Gastrocnemius medialis (tissue), 4 donors: Measurements from ENCODE around the gene TSHR. TPM values are rescaled to one million over a fixed set of nuclear protein-coding genes. Genes with fewer than 3 reads are reported as not detected.

ENCODE experiments used
- ATAC-seq, 2 donors: fragments of 150-250 bp; one replicate each; pipeline ENCODE4 v1.9.1; 2016
- DNase-seq, 2 donors: peaks; one replicate each; pipeline ENCODE4 v3.0.0-alpha.2; 2019
- H3K27ac ChIP-seq, 4 donors: fragments of 200-600 bp; sonication (generic); 1 replicate in 1 of 4; 2 replicates in 3 of 4; pipeline ENCODE4 v1.5.1; 2016 to 2018; ENCODE audit warnings: mild to moderate bottlenecking in 2 of 4, moderate library complexity in 1 of 4
- H3K27me3 ChIP-seq, 3 donors: fragments of 200-600 bp; sonication (generic) in 2 of 3; 1 replicate in 1 of 3; 2 replicates in 2 of 3; pipeline versions ENCODE4 v1.5.1 to v1.6.0; 2016 to 2019; ENCODE audit warnings: mild to moderate bottlenecking in 1 of 3, moderate library complexity in 1 of 3
- H3K36me3 ChIP-seq, 2 donors: fragments of 200-600 bp; sonication (generic) in 1 of 2; one replicate each; pipeline ENCODE4 v1.5.1; 2017 to 2018
- H3K4me1 ChIP-seq, 2 donors: fragments of 200-600 bp; sonication (generic) in 1 of 2; one replicate each; pipeline ENCODE4 v1.5.1; 2016 to 2017; ENCODE audit warnings: mild to moderate bottlenecking in 2 of 2
- H3K4me3 ChIP-seq, 4 donors: fragments of 200-600 bp; sonication (generic) in 3 of 4; 1 replicate in 1 of 4; 2 replicates in 3 of 4; pipeline ENCODE4 v1.5.1; 2016 to 2019; ENCODE audit warnings: mild to moderate bottlenecking in 2 of 4
- H3K9me3 ChIP-seq, 3 donors: fragments of 200-600 bp; sonication (generic) in 2 of 3; 1 replicate in 1 of 3; 2 replicates in 2 of 3; pipeline ENCODE4 v1.5.1; 2016 to 2019
- POLR2A ChIP-seq, 2 donors: fragments of 450-650 bp; IDR thresholded peaks; one replicate each; pipeline ENCODE4 v1.6.1; 2017; ENCODE audit warnings: antibody characterized with exemption in 2 of 2, mild to moderate bottlenecking in 2 of 2, moderate library complexity in 2 of 2
- in situ Hi-C, 4 donors: fragments of 200-750 bp; cut with MboI; loops; one replicate each; pipeline versions ENCODE4 v1.15.0 to v1.8.0; 2017; ENCODE audit warnings: low sequenced_read_pairs in 4 of 4
- intact Hi-C: fragments of 100-400 bp; cut with DNase I; formaldehyde crosslinking; loops from one replicate; pipeline ENCODE4 v1.15.1; 2023; ENCODE audit warnings: low total_unique reads
- total RNA-seq, 4 donors: library from RNA; depleted of rRNA; stranded (reverse); fragments of >200 nt; gene quantifications; one replicate each; pipeline versions ENCODE4 v1.1.0 to v1.2.3, GENCODE V29; 2016
- TF ChIP-seq, protein P1 (sequence below), 5 experiments: fragments of 450-650 bp in 3 of 5; fragments of 200-600 bp in 2 of 5; sonication (generic) in 2 of 5; IDR thresholded peaks in 4 of 5; conservative IDR thresholded peaks in 1 of 5; 1 replicate in 4 of 5; 2 replicates in 1 of 5; pipeline ENCODE4 v1.5.1; 2016 to 2019; ENCODE audit warnings: antibody characterized with exemption in 5 of 5, mild to moderate bottlenecking in 3 of 5, moderate library complexity in 3 of 5

Gene TSHR
- total RNA-seq, 4 donors from 2014 or later, result not detected

DNA sequence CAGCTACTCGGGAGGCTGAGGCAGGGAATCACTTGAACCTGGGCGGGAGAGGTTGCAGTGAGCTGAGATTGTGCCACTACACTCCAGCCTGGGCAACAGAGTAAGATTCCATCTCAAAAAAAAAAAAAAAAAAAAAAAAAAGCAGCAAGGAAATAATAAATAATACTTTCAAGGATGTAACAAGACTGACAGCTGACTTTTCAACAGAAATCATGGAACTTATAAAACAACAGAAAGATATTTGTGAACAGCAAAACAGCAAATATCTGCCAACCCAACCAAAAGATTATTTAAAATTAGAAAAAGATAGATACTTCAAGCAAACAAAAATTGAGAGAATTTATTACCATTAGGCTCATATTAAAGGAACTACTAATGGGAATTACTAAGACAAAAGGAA lies 115.1 kb downstream of the TSHR start:
- Histone ChIP-seq H3K9me3 (peaks cover 0 to 6% (median 0%) of the 10 kb centered on the region in 3 donors), H3K36me3 (no peaks in the 10 kb centered on the region), H3K27me3 (no peaks in the 10 kb centered on the region), H3K27ac (no peak overlapping the region), H3K4me3 (no peak overlapping the region), H3K4me1 (no peaks in the 10 kb centered on the region)
- ATAC-seq (no peak), DNase-seq (no peak)
- no peak for TF ChIP-seq POLR2A (IDR thresholded peaks at IDR 0.05)
- TF ChIP-seq, protein P1, sequence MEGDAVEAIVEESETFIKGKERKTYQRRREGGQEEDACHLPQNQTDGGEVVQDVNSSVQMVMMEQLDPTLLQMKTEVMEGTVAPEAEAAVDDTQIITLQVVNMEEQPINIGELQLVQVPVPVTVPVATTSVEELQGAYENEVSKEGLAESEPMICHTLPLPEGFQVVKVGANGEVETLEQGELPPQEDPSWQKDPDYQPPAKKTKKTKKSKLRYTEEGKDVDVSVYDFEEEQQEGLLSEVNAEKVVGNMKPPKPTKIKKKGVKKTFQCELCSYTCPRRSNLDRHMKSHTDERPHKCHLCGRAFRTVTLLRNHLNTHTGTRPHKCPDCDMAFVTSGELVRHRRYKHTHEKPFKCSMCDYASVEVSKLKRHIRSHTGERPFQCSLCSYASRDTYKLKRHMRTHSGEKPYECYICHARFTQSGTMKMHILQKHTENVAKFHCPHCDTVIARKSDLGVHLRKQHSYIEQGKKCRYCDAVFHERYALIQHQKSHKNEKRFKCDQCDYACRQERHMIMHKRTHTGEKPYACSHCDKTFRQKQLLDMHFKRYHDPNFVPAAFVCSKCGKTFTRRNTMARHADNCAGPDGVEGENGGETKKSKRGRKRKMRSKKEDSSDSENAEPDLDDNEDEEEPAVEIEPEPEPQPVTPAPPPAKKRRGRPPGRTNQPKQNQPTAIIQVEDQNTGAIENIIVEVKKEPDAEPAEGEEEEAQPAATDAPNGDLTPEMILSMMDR (IDR thresholded peaks at IDR 0.05 in 4 of 5, conservative IDR thresholded peaks at IDR 0.05 in 1 of 5), result no peak
- intact Hi-C loops (no loop called here), in situ Hi-C loops (no loop called here)

DNA sequence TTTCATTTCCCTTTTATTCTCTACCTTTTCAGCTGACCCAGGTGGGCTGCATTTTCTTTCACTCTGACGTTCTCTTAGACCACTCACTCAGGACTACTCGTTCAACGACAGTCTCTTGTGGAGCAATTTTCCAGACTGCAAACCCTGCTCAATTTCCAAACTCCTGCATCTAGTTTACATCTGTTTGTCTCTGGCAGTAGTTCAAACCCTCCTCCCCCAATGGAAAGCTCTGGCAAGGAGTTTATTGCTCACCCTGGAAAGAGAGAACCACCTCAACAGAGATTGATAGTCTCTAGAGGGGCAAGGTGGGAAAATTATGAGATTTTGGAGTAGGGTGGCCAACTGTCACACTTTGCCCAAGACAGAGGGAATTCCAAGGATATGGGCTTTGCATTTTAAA lies 130.2 kb downstream of the TSHR start:
- H3K27ac ChIP-seq, result no peak overlapping the region
- H3K27me3 ChIP-seq, result no peaks in the 10 kb centered on the region
- no peaks in the 10 kb centered on the region for H3K4me1 ChIP-seq
- in situ Hi-C loops (no loop called here), intact Hi-C loops (no loop called here)
- no peaks in the 10 kb centered on the region for H3K9me3 ChIP-seq
- DNase-seq (no peak), ATAC-seq (no peak)
- no peaks in the 10 kb centered on the region for H3K36me3 ChIP-seq
- TF ChIP-seq, protein P1 (IDR thresholded peaks at IDR 0.05 in 4 of 5, conservative IDR thresholded peaks at IDR 0.05 in 1 of 5), result no peak
- no peak for TF ChIP-seq POLR2A (IDR thresholded peaks at IDR 0.05)
- no peak overlapping the region for H3K4me3 ChIP-seq

DNA sequence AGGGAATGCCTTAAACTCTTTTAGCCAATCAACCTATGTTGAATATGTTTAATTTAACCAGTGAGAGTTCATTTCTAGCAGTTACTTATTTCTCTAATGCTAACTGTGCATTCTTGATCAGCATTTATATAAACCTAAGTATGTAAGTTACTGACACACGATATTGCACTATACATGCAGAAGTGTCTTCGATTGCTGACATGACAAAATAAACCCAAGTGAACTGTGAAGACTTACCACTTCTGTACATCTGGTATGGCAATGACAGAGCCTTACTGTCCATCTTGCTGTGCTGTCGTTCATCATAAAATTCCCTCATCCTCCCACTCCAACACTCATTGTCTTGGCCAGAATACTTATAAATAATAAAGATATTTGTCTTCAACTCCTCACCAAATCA lies 131.8 kb downstream of the TSHR start:
- in situ Hi-C loops, result no loop called here
- H3K27ac ChIP-seq, result no peak overlapping the region
- intact Hi-C loops, result no loop called here
- H3K36me3 ChIP-seq, result no peaks in the 10 kb centered on the region
- no peaks in the 10 kb centered on the region for H3K27me3 ChIP-seq
- TF ChIP-seq, protein P1 (IDR thresholded peaks at IDR 0.05 in 4 of 5, conservative IDR thresholded peaks at IDR 0.05 in 1 of 5), result no peak
- no peak for TF ChIP-seq POLR2A (IDR thresholded peaks at IDR 0.05)
- H3K9me3 ChIP-seq, result no peaks in the 10 kb centered on the region
- no peak overlapping the region for H3K4me3 ChIP-seq
- no peak for ATAC-seq
- DNase-seq, result no peak
- no peaks in the 10 kb centered on the region for H3K4me1 ChIP-seq

DNA sequence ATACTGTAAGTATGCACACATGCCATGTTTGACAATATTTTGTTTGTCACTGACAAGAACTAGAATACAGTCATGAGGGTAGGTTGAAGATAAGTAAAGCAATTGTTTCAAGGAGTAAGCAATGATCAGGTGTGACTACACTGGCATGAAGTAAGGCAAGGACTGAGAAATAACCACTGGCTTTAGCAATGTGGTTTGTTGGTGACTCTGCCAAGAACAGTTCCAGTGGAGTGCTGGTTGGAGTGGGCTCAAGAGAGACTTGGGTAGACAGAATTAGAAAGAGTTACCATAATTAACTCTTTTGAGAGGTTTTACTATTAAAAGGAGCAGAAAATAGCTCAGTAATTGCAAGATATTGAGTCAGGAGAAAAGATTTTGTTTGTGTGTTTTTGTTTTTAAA lies 135.7 kb downstream of the TSHR start:
- in situ Hi-C loops (no loop called here), intact Hi-C loops (no loop called here)
- Histone ChIP-seq H3K4me1 (no peaks in the 10 kb centered on the region), H3K4me3 (no peak overlapping the region), H3K27me3 (no peaks in the 10 kb centered on the region), H3K36me3 (no peaks in the 10 kb centered on the region), H3K27ac (no peak overlapping the region), H3K9me3 (no peaks in the 10 kb centered on the region)
- no peak for ATAC-seq
- TF ChIP-seq, protein P1 (IDR thresholded peaks at IDR 0.05 in 4 of 5, conservative IDR thresholded peaks at IDR 0.05 in 1 of 5), result no peak
- TF ChIP-seq POLR2A (IDR thresholded peaks at IDR 0.05), result no peak
- DNase-seq, result no peak

DNA sequence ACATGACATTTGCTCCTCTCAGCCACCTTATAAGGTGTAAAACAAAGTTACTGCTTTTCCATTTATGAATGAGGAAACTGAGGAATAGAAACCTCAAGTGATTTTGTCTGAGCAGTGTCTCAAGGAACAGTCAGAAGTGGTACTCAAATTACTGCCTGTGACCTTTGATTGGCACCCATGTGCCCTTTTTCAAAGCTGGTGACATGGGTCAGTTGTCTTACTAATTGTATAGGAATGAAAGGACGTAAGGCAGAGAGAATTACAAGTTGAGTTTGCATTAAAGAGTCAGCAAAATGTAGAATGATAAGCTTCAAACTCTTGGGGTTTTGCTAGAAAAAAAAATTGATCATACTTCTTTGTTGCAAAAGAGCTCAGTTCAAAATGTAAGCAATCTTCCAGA lies 136.2 kb downstream of the TSHR start:
- in situ Hi-C loops (no loop called here), intact Hi-C loops (no loop called here)
- Histone ChIP-seq H3K9me3 (no peaks in the 10 kb centered on the region), H3K4me1 (no peaks in the 10 kb centered on the region), H3K4me3 (no peak overlapping the region), H3K36me3 (no peaks in the 10 kb centered on the region), H3K27me3 (no peaks in the 10 kb centered on the region), H3K27ac (no peak overlapping the region)
- TF ChIP-seq, protein P1 (IDR thresholded peaks at IDR 0.05 in 4 of 5, conservative IDR thresholded peaks at IDR 0.05 in 1 of 5), result no peak
- no peak for TF ChIP-seq POLR2A (IDR thresholded peaks at IDR 0.05)
- DNase-seq (no peak), ATAC-seq (no peak)
